ENCODE measurements around the gene CLEC2L. TPM values are rescaled to one million over a fixed set of nuclear protein-coding genes. Genes with fewer than 3 reads are reported as not detected.

CLEC2L gene
- polyA plus RNA-seq, 1 of the 3 experiments (the other 2 are of a cell fraction), result not detected

GRCh38 chr7:139570119-139570518 lies 46.6 kb downstream of the CLEC2L start:
- H3K9me2 ChIP-seq, result no peaks in the 10 kb centered on the region
- no peak overlapping the region for H2AFZ ChIP-seq (ENCODE audit: low read depth)
- H3K27ac ChIP-seq (ENCODE audit: low read depth in 2 of 2, low read length in 1 of 2), result no peak overlapping the region
- H3K9ac ChIP-seq, result no peak overlapping the region
- H3F3A ChIP-seq (replicated peaks; ENCODE audit: insufficient read depth), result peaks cover 5% of the 10 kb centered on the region
- no peaks in the 10 kb centered on the region for H3K27me3 ChIP-seq (ENCODE audit: insufficient read depth)
- TF ChIP-seq SMC3 (IDR thresholded peaks at IDR 0.05; ENCODE audit: low read depth, low read length), result no peak
- peak; percentile 46 for TF ChIP-seq RAD21 (IDR thresholded peaks at IDR 0.05; ENCODE audit: low read length)
- H4K20me1 ChIP-seq (ENCODE audit: insufficient read depth), result no peaks in the 10 kb centered on the region
- WGBS (ENCODE audit: low lambda C conversion rate), result 98% methylated on average over 8 of the region's 8 CpGs
- no peaks in the 10 kb centered on the region for H3K79me2 ChIP-seq (ENCODE audit: insufficient read depth)
- DNase-seq, result peak; percentile 66
- H3K4me2 ChIP-seq, result no peak overlapping the region
- H3K4me1 ChIP-seq (ENCODE audit: control insufficient read depth in 1 of 2, insufficient read depth in 2 of 2, low read depth in 1 of 2, low read length in 1 of 2), result no peaks in the 10 kb centered on the region
- H3K9me3 ChIP-seq, result no peaks in the 10 kb centered on the region
- ChIA-PET CTCF (interaction anchor here (1.0 to 3.6 kb wide), 7 partner anchors 12 to 432 kb away, joined by 3 to 14 read pairs (median 3); no protein-coding TSS in a partner anchor), POLR2A (no interaction called here)
- H3K36me3 ChIP-seq (replicated peaks in 1 of 2; ENCODE audit: control insufficient read depth in 1 of 2, insufficient read depth in 2 of 2, low read length in 1 of 2), result peaks cover 23 to 68% of the 10 kb centered on the region in 2 experiments
- H3K4me3 ChIP-seq (ENCODE audit: low read depth in 2 of 2, low read length in 1 of 2), result no peak overlapping the region

- no peaks in the 10 kb centered on the region for H3K27me3 ChIP-seq (ENCODE audit: insufficient read depth)
- TF ChIP-seq RCOR1 (IDR thresholded peaks at IDR 0.05; ENCODE audit: low read length), result no peak
- TF ChIP-seq FOXM1 (IDR thresholded peaks at IDR 0.05; ENCODE audit: low read depth), result no peak
- no peak for TF ChIP-seq NFIC (IDR thresholded peaks at IDR 0.05; ENCODE audit: borderline replicate concordance)
- no peak for TF ChIP-seq RFX5 (IDR thresholded peaks at IDR 0.05; ENCODE audit: low read length)
- no peak for TF ChIP-seq CTCF (IDR thresholded peaks at IDR 0.05)
- TF ChIP-seq RXRA (IDR thresholded peaks at IDR 0.05; ENCODE audit: borderline replicate concordance, low read depth), result no peak
- no peak for TF ChIP-seq EZH2phosphoT487 (IDR thresholded peaks at IDR 0.05; ENCODE audit: borderline replicate concordance, low read depth)
- WGBS (ENCODE audit: low lambda C conversion rate), result 98% methylated on average over 5 of the region's 5 CpGs
- H3K9me2 ChIP-seq, result no peaks in the 10 kb centered on the region
- H3K4me1 ChIP-seq (ENCODE audit: control insufficient read depth in 1 of 2, insufficient read depth in 2 of 2, low read depth in 1 of 2, low read length in 1 of 2), result no peaks in the 10 kb centered on the region
- ChIA-PET CTCF (interaction anchor here (1.0 to 3.6 kb wide), 5 partner anchors 12 to 432 kb away, joined by 3 to 14 read pairs (median 3); no protein-coding TSS in a partner anchor), POLR2A (no interaction called here)
- H3K9ac ChIP-seq, result no peak overlapping the region
- H3K4me2 ChIP-seq, result no peak overlapping the region
- no peak for DNase-seq
- H3K4me3 ChIP-seq (ENCODE audit: low read depth in 2 of 2, low read length in 1 of 2), result no peak overlapping the region
- H3K9me3 ChIP-seq, result no peaks in the 10 kb centered on the region
- H3F3A ChIP-seq (replicated peaks; ENCODE audit: insufficient read depth), result peaks cover under 1% of the 10 kb centered on the region
- H3K79me2 ChIP-seq (ENCODE audit: insufficient read depth), result no peaks in the 10 kb centered on the region
- peaks cover 23 to 70% of the 10 kb centered on the region in 2 experiments for H3K36me3 ChIP-seq (replicated peaks in 1 of 2; ENCODE audit: control insufficient read depth in 1 of 2, insufficient read depth in 2 of 2, low read length in 1 of 2)
- H3K27ac ChIP-seq (ENCODE audit: low read depth in 2 of 2, low read length in 1 of 2), result no peak overlapping the region
- H2AFZ ChIP-seq (ENCODE audit: low read depth), result no peak overlapping the region
- no peaks in the 10 kb centered on the region for H4K20me1 ChIP-seq (ENCODE audit: insufficient read depth)
Measured at GRCh38 chr7:139570626-139571025, 47.1 kb downstream of the CLEC2L start.

- ChIA-PET CTCF (no interaction called here), POLR2A (no interaction called here)
- H3K4me1 ChIP-seq (ENCODE audit: control insufficient read depth in 1 of 2, insufficient read depth in 2 of 2, low read depth in 1 of 2, low read length in 1 of 2), result no peaks in the 10 kb centered on the region
- H3K27ac ChIP-seq (ENCODE audit: low read depth in 2 of 2, low read length in 1 of 2), result no peak overlapping the region
- H3K36me3 ChIP-seq (replicated peaks in 1 of 2; ENCODE audit: control insufficient read depth in 1 of 2, insufficient read depth in 2 of 2, low read length in 1 of 2), result peaks cover 20 to 75% of the 10 kb centered on the region in 2 experiments
- H2AFZ ChIP-seq (ENCODE audit: low read depth), result no peak overlapping the region
- no peak overlapping the region for H3K9ac ChIP-seq
- no peaks in the 10 kb centered on the region for H3K27me3 ChIP-seq (ENCODE audit: insufficient read depth)
- no peaks in the 10 kb centered on the region for H3F3A ChIP-seq (replicated peaks; ENCODE audit: insufficient read depth)
- no peaks in the 10 kb centered on the region for H3K9me3 ChIP-seq
- 93% methylated on average over 20 of the region's 20 CpGs for WGBS (ENCODE audit: low lambda C conversion rate)
- H3K79me2 ChIP-seq (ENCODE audit: insufficient read depth), result no peaks in the 10 kb centered on the region
- H3K4me2 ChIP-seq, result no peak overlapping the region
- H4K20me1 ChIP-seq (ENCODE audit: insufficient read depth), result no peaks in the 10 kb centered on the region
- no peak overlapping the region for H3K4me3 ChIP-seq (ENCODE audit: low read depth in 2 of 2, low read length in 1 of 2)
- no peak for DNase-seq
- H3K9me2 ChIP-seq, result no peaks in the 10 kb centered on the region
- TF ChIP-seq EZH2phosphoT487 (IDR thresholded peaks at IDR 0.05; ENCODE audit: borderline replicate concordance, low read depth) (no peak), FOSL2 (IDR thresholded peaks at IDR 0.05; ENCODE audit: borderline replicate concordance, low read depth) (no peak), GABPA (IDR thresholded peaks at IDR 0.05; ENCODE audit: low read depth) (no peak), GATA2 (CRISPR knock-in tag; IDR thresholded peaks at IDR 0.05) (no peak), YY1 (IDR thresholded peaks at IDR 0.05; ENCODE audit: low read depth) (no peak), MXI1 (IDR thresholded peaks at IDR 0.05; ENCODE audit: low read depth, low read length) (no peak), PBX3 (IDR thresholded peaks at IDR 0.05) (no peak), FOXM1 (IDR thresholded peaks at IDR 0.05; ENCODE audit: low read depth) (no peak), REST (IDR thresholded peaks at IDR 0.05; ENCODE audit: low read depth, low read length) (no peak), RCOR1 (IDR thresholded peaks at IDR 0.05; ENCODE audit: low read length) (no peak), EP300 (IDR thresholded peaks at IDR 0.05; ENCODE audit: borderline replicate concordance in 1 of 2, low read depth in 1 of 2, low read length in 1 of 2) (no peak)
Measured at GRCh38 chr7:139571190-139571589, 47.7 kb downstream of the CLEC2L start.
